ENCODE data around the gene BMP10.

- no peak for TF ChIP-seq CTCF (conservative IDR thresholded peaks at IDR 0.05; ENCODE audit: low read length)
- TF ChIP-seq EZH2phosphoT487 (IDR thresholded peaks at IDR 0.05; ENCODE audit: borderline replicate concordance): no peak
These were observed 36.2 kb upstream of the BMP10 start for GRCh38 chr2:68907232-68907919.
